Islet precursor cell (in vitro differentiated cells): ENCODE data around the gene ZNF384.
"Not testable (repeated sequence)": the region's sequence is repeated elsewhere in the genome, so short reads cannot be mapped to it uniquely, and the experiment has no call there.

Source experiments
- DNase-seq: peaks from one replicate; pipeline ENCODE4 v3.0.0-alpha.2; 2018

Gene ZNF384

GRCh38 chr12:6688999-6689882, at the start of gene ZNF384:
ZNF384 (minus strand) TSS chr12:6689375; CDS start chr12:6679520, 9,855 bp downstream.
- peak; percentile 99 for DNase-seq

DNA sequence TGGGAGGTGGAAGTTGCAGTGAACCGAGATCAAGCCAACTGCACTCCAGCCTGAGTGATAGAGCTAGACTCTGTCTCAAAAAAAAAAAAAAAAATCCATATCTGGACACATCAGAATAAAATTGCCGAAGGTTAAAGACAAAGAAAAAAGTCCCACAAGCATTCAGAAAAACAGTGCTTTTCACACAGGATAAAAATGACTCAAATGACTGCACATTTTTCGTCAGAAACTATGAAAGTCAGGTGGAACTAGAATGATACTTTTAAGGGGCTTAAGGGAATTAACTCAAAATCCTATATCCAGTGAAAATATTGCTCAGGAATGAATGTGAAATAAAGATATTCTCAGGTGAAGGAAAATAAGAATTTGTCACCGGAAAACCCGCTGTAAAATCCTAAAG, 47.6 kb upstream of the ZNF384 start:
- no peak for DNase-seq

- DNase-seq, result peak; percentile 83
Measured at GRCh38 chr12:6735448-6736191, 46.4 kb upstream of the ZNF384 start.

DNA sequence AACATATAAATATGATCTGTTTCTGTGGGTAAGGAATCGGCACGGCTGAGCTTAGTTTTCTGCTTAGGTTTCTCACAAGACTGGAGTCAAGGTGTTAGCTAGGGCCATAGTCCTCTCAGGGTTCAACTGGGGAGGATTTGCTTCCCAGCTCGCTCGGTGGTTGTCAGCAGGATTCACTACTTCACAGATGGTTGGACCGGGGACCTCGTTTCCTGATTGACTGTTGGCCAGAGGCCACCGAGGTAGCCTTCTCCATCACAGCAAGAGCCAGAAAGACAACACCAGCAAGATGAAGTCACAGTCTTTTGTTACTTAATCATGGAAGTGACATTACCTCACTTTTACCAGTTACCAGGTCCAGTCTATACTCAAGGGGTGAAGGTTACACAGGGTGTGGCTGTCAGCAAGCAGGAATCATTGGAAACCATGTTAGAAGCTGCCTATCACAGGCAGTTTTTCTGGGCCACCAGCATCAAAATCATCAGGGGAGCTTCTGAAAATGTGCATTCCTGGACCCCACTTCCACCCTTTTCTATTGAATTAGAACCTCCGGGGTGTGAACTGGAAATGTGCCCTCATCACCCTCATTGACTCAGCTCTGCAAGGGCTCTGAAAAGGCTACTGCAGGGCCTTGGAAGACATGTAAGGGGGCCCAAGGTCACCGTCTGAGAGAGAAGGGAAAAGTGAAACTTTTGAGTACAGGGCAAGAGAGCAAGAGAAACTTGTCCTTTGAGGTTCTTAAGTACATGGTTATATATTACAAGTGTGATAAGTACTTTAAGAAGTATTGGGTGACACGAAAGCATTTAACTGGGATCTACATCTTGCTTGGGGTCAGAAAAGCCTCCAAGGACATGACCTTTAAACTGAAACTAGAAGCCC, 45.6 kb upstream of the ZNF384 start:
- DNase-seq, result no peak

DNA sequence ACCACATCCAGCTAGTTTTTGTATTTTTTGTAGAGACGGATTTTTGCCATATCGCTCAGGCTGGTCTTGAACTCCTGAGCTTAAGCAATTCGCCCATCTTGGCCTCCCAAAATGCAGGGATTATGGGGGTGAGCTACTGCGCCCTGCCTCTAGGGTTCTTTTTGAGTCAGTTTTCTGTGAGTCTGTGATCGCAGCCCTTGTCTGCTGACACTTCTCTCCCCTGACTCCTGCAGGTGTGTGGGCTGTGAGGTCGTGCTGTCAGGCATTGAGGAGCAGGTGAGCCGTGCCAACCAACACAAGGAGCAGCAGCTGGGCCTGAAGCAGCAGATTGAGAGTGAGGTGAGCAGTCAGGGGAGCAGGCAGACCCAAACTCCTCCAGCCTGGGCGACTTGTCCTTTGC, 41.0 kb upstream of the ZNF384 start:
- no peak for DNase-seq

DNA sequence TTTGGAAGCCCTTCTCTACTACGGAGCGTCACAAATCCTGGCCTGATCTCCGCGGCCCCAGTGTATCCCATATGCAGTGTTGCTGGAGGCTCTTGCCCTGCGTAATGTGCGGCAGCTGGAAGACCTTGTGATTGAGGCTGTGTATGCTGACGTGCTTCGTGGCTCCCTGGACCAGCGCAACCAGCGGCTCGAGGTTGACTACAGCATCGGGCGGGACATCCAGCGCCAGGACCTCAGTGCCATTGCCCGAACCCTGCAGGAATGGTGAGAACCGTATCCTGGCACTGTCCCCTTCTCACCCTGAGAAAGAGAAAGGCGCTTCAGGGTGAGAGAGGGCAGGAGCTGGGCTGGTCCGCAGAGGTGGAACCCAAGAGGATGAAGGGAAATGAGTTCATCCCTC, 40.0 kb upstream of the ZNF384 start:
- no peak for DNase-seq

GRCh38 chr12:6725350-6725749, 36.2 kb upstream of the ZNF384 start:
- no peak for DNase-seq

GRCh38 chr12:6724409-6724797, 35.2 kb upstream of the ZNF384 start:
- peak; percentile 65 for DNase-seq

DNA sequence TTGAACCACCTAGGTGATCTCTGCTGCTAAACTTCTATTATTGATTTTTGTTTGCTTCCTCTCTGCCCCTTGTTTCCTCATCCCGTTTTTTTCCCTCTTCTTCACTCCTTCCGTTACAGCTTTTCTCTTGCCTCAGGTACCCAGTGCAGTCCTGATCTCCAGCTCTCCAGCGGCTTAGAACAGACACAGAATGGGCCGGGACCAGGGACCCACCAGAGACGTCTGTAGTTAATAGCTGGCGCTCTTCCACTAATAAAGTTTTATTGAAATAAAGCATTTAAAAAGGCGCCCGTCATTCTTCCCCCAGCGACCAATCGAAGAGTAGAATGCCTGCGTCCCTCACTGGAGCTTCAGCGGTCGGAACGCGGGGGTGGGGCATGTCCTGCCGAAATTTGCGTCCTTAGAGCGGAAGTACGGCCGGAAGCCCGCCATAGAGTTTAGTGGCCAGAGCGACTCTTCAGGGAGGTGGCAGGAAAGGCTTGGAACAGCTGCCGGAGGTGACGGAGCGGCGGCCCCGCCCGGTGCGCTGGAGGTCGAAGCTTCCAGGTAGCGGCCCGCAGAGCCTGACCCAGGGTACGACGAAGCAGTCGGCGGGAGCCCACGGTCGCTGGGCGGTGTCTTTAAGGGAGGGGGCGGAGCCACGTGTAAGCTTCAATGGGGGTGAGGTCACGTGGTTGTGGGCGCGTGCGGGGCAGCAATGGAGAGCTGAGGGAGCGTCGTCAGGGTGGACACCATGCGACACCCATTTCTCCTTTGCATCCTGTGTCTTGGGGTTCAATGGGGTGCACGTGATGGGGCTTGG, 34.6 kb upstream of the ZNF384 start, which contains the start of gene COPS7A:
COPS7A (plus strand) TSS at position 440 of the 802 bp plus-strand sequence. CDS start 611 bp downstream, outside the sequence.
- peak; percentile 100 for DNase-seq

- no peak for DNase-seq
Measured at GRCh38 chr12:6722863-6723262, 33.7 kb upstream of the ZNF384 start.

- no peak for DNase-seq
Measured at GRCh38 chr12:6716874-6717437, 27.8 kb upstream of the ZNF384 start.

DNA sequence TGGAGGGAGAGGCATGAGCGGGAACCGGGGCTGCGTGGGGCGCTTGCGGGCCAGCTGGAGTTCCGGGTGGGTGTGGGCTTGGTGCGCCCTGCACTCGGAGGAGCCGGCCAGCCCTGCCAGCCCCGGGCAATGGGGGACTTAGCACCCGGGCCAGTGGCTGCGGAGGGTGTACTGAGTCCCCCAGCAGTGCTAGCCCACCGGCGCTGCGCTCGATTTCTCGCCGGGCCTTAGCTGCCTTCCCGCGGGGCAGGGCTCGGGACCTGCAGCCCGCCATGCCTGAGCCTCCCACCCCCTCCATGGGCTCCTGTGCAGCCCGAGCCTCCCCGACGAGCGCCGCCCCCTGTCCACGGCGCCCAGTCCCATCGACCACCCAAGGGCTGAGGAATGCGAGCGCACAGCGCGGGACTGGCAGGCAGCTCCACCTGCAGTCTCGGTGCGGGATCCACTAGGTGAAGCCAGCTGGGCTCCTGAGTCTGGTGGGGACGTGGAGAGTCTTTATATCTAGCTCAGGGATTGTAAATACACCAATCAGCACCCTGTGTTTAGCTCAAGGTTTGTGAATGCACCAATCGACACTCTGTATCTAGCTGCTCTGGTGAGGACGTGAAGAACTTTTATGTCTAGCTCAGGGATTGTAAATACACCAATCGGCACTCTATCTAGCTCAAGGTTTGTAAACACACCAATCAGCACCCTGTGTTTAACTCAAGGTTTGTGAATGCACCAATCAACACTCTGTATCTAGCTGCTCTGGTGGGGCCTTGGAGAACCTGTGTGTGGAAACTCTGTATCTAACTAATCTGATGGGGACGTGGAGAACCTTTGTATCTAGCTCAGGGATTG, 27.1 kb upstream of the ZNF384 start:
- DNase-seq, result not testable (repeated sequence)

DNA sequence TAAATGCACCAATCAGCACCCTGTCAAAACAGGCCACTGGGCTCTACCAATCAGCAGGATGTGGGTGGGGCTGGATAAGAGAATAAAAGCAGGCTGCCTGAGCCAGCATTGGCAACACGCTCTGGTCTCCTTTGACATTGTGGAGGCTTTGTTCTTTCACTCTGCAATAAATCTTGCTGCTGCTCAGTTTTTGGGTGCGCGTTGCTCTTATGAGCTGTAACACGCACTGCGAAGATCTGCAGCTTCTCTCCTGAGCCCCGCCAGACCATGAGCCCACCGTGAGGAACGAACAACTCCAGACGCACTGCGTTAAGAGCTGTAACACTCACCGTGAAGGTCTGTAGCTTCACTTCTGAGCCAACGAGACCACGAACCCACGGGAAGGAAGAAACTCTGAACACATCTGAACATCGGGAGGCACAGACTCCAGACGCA, 19.8 kb upstream of the ZNF384 start:
- DNase-seq, result no peak

DNA sequence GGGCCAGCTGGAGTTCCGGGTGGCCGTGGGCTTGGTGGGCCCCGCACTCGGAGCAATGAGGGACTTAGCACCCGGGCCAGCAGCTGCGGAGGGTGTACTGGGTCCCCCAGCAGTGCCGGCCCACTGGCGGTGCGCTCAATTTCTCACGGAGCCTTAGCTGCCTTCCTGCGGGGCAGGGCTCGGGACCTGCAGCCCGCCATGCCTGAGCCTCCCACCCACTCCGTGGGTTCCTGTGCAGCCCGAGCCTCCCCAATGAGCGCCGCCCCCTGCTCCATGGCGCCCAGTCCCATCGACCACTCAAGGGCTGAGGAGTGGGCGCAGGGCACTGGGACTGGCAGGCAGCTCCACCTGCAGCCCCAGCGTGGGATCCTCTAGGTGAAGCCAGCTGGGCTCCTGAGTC, 19.2 kb upstream of the ZNF384 start:
- DNase-seq, result not testable (repeated sequence)

GRCh38 chr12:6703631-6704030, 14.5 kb upstream of the ZNF384 start:
- DNase-seq, result peak; percentile 90

GRCh38 chr12:6701078-6701768, 12.0 kb upstream of the ZNF384 start:
- peak; percentile 57 for DNase-seq

DNA sequence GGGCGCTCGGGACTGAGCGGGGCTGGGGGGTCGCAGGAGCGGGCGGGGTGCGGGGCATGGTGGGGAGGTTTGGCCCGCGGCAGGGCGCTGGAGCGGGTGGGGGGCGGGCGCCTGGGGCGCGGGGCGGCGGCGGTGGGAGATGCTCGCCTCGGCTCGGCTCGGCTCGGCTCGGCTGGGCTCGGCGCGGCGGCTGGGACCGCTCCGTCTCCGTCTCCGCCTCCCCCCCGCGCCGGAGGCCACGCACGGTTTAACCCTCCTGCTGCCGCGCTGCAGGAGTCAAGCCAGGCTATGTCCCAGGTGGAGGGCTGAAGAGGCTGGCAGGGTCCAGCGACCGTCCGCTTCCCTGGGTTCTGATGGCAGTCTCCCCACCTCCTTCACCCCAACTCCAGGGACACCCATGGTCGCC, 11.5 kb upstream of the ZNF384 start, which contains the start of gene PIANP:
PIANP (minus strand) TSS at position 170 of the 406 bp plus-strand sequence. CDS start 2,754 bp downstream, outside the sequence.
- DNase-seq, result peak; percentile 77

GRCh38 chr12:6699989-6700645, 10.9 kb upstream of the ZNF384 start:
- peak; percentile 65 for DNase-seq
